GM12892 (cell line): ENCODE measurements around the gene FBXW10.
A peak's percentile ranks its signal among the peaks of the same experiment; 100 is the strongest.
"Not testable (repeated sequence)": the region's sequence is repeated elsewhere in the genome, so short reads cannot be mapped to it uniquely, and the experiment has no call there.

Experiments used
- DNase-seq: peaks from one replicate; pipeline ENCODE4 v3.0.0; 2011; ENCODE audit not compliant: insufficient read length
- FAIRE-seq: peaks from 2 replicates; lab custom pipeline; 2011; peaks lifted over from hg19 to GRCh38; lab: Jason Lieb, UNC
- POLR2A ChIP-seq: IDR thresholded peaks from 2 replicates; pipeline ENCODE4 v1.6.1; 2011; ENCODE audit warnings: low read depth, low read length, control low read depth
- POLR2AphosphoS5 ChIP-seq: IDR thresholded peaks from 2 replicates; pipeline ENCODE4 v1.6.1; 2011; ENCODE audit warnings: low read depth, low read length, control low read depth
- TAF1 ChIP-seq: IDR thresholded peaks from 2 replicates; pipeline ENCODE4 v1.6.1; 2011; ENCODE audit warnings: low read depth, mild to moderate bottlenecking, control low read depth, low read length, borderline replicate concordance

FBXW10 gene

DNA sequence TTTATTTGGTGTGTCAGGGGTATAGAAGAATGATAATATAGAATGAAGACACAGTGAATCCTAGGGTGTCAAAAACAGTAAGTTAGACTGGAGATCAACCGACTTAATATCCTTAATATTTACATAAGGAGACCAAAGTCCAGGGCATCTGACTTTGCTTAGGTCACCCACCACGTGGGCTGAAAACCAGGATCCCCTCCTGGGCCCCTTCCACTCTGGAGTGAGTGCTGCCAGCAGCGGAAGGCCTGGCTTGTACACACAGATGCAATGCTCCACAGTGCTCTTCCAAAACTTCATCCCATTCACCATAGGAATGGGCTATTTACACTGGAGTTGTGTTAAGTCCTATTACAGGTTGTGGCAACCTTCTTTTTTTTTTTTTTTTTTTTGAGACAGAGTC lies 2.7 kb downstream of the FBXW10 start:
- FAIRE-seq, DNase-seq: not testable (repeated sequence)

- DNase-seq, FAIRE-seq: not testable (repeated sequence)
Observed at GRCh38 chr17:18747501-18747900, 3.6 kb downstream of the FBXW10 start.

DNA sequence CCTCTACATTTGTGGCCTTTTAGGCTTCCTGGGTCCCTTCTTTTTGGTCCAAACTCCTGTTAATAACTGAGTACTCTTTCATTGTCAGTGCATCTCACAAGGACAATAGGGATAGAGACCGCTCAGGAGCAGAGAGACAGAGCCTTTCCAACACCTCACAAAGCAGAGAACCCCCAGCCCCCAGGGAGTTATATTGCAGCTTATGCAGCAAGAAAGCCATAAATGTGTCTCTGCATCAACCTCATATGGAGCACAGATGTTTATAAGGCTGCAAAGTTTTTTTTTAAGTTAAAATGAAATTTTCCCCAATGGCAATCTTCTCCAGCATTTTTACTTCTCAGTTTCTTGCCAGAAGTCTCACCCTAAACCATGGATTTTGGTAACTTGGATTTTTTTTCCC lies 6.4 kb downstream of the FBXW10 start:
- not testable (repeated sequence) for FAIRE-seq

DNA sequence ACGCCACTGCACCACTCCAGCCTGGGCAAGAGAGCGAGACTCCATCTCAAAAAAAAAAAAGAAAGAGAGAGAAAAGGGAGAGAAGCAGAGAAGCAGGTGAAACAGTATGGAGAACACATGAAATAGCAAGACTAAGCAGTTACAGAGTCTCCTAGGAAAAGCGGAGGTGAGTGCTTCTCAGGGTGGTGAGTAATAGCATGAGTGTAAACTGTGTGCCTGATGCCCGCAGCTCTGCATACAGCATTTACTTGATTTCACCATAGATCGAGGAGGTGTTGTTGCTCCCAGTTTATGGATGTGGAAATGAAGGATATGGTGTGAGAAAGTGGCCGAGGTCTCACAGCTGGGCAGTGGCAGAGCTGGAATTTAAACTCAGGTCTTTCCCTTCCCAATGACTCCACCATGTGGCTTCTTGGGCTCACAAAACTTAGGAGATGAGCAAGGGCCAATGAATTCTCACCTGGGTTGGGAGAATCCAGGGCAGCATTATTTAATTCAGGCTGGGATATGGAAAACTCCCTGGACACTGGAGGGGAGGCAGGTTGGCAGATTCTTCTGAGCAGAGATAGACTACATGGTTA lies 10.1 kb downstream of the FBXW10 start:
- not testable (repeated sequence) for FAIRE-seq, DNase-seq

More for the DNA sequence above, 6.4 kb downstream of the FBXW10 start:
- not testable (repeated sequence) for DNase-seq

GRCh38 chr17:18755969-18756368 lies 12.1 kb downstream of the FBXW10 start:
- not testable (repeated sequence) for DNase-seq, FAIRE-seq

DNA sequence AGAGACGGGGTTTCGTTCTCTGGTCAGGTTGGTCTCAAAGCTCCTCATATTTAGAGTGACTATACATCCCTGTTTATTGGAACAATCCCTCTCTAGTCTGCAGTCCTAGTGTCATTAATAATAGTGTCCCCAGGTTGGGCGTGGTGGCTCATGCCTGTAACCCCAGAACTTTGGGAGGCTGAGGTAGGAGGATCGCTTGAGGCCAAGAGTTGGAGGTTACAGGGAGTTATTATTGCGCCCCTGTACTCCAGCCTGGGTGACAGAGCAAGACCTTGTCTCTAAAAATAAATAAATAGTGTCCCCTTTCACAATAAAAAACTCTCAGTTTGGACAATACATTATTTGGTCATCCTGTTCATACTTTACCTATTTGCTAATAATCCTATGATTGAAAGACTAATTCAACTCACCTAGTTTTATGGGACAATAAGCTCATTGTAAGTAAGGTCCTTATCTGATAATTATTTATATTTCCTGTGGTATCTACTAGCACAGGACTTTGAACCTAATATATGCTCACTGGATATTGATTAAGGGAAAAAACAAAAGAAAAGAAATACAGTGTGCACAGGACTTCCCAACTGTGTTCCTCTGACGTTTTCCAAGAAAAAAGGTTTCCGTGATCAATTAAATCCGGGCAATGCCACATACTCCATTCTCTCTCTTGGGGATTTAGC lies 13.7 kb downstream of the FBXW10 start:
- FAIRE-seq, DNase-seq: not testable (repeated sequence)

DNA sequence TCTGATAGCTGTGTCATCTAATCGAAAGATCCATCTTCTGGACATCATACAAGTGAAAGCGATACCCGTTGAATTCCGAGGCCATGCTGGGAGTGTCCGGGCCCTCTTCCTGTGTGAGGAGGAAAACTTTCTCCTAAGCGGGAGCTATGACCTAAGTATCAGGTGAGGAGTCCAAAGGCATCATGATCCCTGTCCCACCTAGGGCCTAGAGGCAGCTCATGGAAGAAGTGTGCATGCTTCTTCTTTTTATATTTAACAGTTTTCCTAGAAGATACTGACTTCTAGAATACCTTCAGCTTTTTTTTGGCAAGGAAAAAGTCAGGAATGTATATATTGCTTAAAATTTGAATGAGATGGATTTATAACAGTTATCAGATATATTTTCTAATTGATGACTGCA lies 14.5 kb downstream of the FBXW10 start:
- not testable (repeated sequence) for DNase-seq, FAIRE-seq

GRCh38 chr17:18760221-18760620 lies 16.4 kb downstream of the FBXW10 start:
- DNase-seq, FAIRE-seq: not testable (repeated sequence)

DNA sequence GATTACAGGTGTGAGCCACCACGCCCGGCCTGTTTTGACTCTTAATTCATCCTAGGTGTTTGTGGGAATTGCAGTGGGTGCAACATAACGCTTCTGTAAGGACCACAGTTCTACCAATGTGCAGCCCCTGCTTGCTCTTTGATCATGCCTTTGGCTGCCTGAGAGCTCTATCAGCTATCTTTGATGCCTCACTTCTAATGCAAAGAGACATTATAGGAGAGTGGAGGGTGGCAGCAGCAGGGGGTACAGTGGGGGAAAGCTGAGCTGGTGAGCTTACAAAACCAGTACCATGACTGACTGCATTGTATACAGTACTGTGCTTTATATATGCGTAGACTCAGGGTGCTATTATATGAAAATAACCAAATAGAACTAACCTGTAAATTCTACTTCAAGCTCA lies 26.7 kb downstream of the FBXW10 start:
- DNase-seq: not testable (repeated sequence)

DNA sequence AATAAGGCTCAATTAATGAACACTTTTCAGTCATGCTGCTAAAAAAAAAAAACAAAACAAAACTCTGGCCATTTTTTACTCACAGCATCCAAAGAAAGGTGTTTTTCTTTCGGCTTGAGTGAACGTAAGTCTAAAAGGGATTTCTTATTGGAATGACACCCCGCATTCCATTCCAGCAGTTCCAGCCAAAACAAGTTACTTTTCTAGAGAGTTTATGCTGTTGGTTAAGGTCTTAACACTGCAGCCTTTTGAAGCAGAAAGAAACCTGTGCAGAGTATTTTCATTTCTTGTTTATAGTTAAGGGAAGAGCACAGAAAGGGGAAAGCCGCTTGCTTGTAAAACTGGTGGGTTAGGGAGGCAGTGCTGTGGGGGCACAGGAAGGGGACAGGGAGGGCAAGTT lies 27.2 kb downstream of the FBXW10 start:
- DNase-seq: not testable (repeated sequence)
- FAIRE-seq: peak; percentile 36

More for the DNA sequence above, 26.7 kb downstream of the FBXW10 start:
- not testable (repeated sequence) for FAIRE-seq

DNA sequence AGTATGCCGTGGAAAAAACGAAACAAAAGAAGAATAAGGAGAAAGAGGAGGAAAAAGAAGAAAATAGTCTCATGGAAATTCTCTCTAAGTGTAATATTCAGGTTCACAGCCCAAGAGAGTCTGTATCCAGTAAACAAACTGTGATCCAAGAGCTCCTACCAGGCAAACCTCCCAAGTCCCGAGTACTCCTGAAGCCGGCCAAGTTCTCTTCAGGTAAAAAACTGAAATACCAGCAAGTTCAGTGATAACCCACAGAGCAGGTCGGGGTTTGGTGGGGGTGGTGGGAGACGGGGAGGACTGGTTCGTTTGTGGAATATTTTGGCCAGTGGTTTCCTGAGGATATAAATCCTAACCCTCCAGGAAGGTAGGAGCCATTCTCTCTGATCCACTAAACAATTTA lies 28.6 kb downstream of the FBXW10 start:
- FAIRE-seq: no peak
- DNase-seq: no peak
- TF ChIP-seq POLR2A: no peak
- no peak for TF ChIP-seq POLR2AphosphoS5
- no peak for TF ChIP-seq TAF1

DNA sequence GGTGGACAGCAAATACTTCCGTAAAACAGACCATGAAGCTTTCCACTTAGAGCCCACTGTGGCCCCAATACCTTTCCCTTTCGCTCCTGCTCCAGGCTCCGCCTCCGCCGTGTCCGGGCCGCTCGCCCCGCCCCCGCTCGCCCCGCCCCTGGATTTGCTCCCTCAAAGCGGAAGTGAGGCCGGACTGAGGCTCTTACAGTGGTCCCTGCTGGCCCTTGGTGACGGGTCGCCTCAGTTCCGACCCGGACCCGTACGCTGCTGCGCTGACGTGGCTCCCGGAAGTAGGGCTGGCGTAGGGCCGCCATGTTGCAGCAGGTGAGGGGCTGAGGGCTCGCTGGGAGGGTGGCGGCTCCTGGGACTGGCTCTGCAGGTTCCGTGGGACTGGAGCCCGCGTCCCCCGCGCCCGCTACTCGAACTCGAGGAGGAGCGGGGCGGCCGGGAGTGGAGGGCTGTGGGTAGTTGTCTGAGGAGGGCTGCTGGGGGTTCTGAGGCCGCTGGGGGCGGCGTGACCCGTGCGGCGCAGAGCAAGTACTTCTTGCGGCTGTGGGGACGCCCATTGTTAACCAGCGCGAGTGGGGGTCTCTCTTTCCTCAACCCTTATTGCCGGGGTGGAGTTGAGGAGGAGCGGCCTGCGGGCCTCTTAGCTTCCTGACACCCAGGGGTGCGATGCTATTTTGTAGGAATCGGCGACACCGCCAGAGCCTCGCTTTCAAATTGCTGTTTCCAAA lies 37.3 kb downstream of the FBXW10 start, which contains the start of gene TVP23B:
Gene TVP23B (plus strand): TSS at position 193 of the 728 bp plus-strand sequence. CDS start 111 bp downstream, at position 304.
- TF ChIP-seq POLR2A: peak; percentile 72
- TF ChIP-seq TAF1: 0 out of 2 replicates have a peak, but pooled peaks have one; percentile 32
- TF ChIP-seq POLR2AphosphoS5: peak; percentile 65; the same call in 1 of the 2 replicates
- peak; percentile 51 for DNase-seq
- peak; percentile 92 for FAIRE-seq

- not testable (repeated sequence) for DNase-seq
Observed at GRCh38 chr17:18781805-18782204, 38.0 kb downstream of the FBXW10 start.

GRCh38 chr17:18785933-18786332 lies 42.1 kb downstream of the FBXW10 start:
- not testable (repeated sequence) for DNase-seq, FAIRE-seq

More at GRCh38 chr17:18781805-18782204, 38.0 kb downstream of the FBXW10 start:
- FAIRE-seq: not testable (repeated sequence)

GRCh38 chr17:18786890-18787289 lies 43.0 kb downstream of the FBXW10 start:
- not testable (repeated sequence) for FAIRE-seq, DNase-seq

DNA sequence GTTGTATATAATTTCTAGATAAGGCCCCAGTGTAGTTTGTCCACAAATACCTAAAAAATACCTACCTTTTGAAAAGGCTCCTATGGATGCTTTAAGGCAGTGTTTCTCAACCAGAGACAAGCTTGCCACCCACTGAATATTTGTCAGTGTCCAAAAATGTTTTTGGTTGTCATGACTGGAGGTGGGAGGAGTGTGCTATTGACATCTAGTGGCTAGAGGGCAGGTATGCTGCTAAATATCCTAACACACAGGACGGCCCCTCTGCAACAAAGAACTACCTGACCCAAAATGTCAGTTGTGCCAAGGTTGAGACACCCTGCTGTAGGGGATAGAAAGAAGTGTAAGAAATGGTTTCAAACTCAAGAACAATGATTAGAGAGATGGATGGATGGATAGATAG lies 47.5 kb downstream of the FBXW10 start:
- not testable (repeated sequence) for DNase-seq, FAIRE-seq

DNA sequence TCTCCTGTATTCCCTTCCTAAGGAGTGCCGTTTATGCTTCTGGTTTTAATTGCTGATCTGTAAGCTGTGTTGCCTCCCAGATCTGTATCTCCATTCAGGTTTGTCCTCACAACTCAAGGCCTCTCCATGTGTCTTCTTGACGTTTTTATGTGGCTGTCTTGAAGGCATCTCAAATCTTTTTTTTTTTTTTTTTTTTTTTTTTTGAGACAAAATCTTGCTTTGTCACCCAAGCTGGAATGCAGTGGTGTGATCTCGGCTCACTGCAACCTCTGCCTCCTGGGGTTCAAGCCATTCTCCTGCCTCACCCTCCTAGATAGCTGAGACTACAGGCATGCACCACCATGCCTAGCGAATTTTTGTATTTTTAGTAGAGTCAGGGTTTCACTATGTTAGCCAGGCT lies 51.0 kb downstream of the FBXW10 start:
- DNase-seq, FAIRE-seq: not testable (repeated sequence)

GRCh38 chr17:18796887-18797286 lies 53.0 kb downstream of the FBXW10 start:
- DNase-seq, FAIRE-seq: not testable (repeated sequence)
